Stomach (tissue), 4 donors: ENCODE data around the gene CYB561.

Experiments used
- CTCF ChIP-seq, 7 experiments: fragments of 450-650 bp in 4 of 7; fragments of 200-600 bp in 3 of 7; sonication (generic) in 3 of 7; IDR thresholded peaks; one replicate each; pipeline ENCODE4 v1.5.1; 2016 to 2019; ENCODE audit warnings: antibody characterized with exemption in 7 of 7, control low read depth in 2 of 7, mild to moderate bottlenecking in 1 of 7
- POLR2A ChIP-seq, 4 donors: fragments of 450-650 bp; IDR thresholded peaks; one replicate each; pipeline ENCODE4 v1.6.1; 2016; ENCODE audit warnings: antibody characterized with exemption in 4 of 4, control low read depth in 2 of 4, mild to moderate bottlenecking in 1 of 4, moderate library complexity in 1 of 4

DNA sequence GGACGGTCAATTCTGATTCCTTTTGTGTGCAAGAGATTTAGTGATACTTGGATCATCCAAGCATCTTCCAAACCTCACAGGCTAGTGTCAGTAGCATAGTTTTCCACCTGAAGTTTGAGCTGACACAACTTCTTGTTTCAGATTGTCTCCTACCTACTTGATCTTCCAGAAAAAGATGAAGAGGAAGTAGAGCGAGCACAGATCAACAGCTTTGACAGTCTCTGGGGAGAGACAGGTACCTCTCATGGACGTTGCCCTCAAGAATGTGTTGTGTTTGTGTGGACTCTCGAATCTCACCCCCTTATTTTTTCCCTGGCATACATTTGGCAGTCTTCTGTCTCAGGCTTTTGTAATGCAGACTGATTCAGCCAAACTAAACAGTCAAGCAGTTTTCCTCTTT is 47.4 kb downstream of the CYB561 start:
- TF ChIP-seq CTCF (IDR thresholded peaks at IDR 0.05) (no peak), POLR2A (IDR thresholded peaks at IDR 0.05) (no peak)
